Kidney epithelial cell (primary cell): ENCODE results near the gene PDCD5. TPM values are rescaled to one million over a fixed set of nuclear protein-coding genes. Genes with fewer than 3 reads are reported as not detected.
"Not testable (repeated sequence)": the region's sequence is repeated elsewhere in the genome, so short reads cannot be mapped to it uniquely, and the experiment has no call there.

ENCODE experiments used
- DNase-seq: peaks from one replicate; pipeline ENCODE4 v3.0.0-alpha.2; 2010; ENCODE audit warnings: low read depth
- H3K27me3 ChIP-seq: 2 replicates; pipeline ENCODE4 v1.6.0; 2011; ENCODE audit warnings: low read length; ENCODE audit not compliant: control insufficient read depth, insufficient read depth
- H3K36me3 ChIP-seq: 2 replicates; pipeline ENCODE4 v1.5.1; 2011; ENCODE audit warnings: low read length; ENCODE audit not compliant: control insufficient read depth, insufficient read depth
- H3K4me3 ChIP-seq: 2 replicates; pipeline ENCODE4 v1.5.1; 2011; ENCODE audit warnings: low read depth, mild to moderate bottlenecking, control low read depth, low read length
- CTCF ChIP-seq: IDR thresholded peaks from 2 replicates; pipeline ENCODE4 v1.5.1; 2011; ENCODE audit warnings: mild to moderate bottlenecking, moderate library complexity, low read length, control low read depth, inconsistent platforms; ENCODE audit not compliant: insufficient read depth, poor library complexity, severe bottlenecking
- total RNA-seq: library from RNA; depleted of rRNA; stranded (reverse); fragments of >200 nt; gene quantifications from 2 replicates; pipeline ENCODE4 v1.2.3, GENCODE V29; 2015

Gene PDCD5, protein sequence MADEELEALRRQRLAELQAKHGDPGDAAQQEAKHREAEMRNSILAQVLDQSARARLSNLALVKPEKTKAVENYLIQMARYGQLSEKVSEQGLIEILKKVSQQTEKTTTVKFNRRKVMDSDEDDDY
- 192 and 246 TPM in 2 replicates for total RNA-seq

DNA sequence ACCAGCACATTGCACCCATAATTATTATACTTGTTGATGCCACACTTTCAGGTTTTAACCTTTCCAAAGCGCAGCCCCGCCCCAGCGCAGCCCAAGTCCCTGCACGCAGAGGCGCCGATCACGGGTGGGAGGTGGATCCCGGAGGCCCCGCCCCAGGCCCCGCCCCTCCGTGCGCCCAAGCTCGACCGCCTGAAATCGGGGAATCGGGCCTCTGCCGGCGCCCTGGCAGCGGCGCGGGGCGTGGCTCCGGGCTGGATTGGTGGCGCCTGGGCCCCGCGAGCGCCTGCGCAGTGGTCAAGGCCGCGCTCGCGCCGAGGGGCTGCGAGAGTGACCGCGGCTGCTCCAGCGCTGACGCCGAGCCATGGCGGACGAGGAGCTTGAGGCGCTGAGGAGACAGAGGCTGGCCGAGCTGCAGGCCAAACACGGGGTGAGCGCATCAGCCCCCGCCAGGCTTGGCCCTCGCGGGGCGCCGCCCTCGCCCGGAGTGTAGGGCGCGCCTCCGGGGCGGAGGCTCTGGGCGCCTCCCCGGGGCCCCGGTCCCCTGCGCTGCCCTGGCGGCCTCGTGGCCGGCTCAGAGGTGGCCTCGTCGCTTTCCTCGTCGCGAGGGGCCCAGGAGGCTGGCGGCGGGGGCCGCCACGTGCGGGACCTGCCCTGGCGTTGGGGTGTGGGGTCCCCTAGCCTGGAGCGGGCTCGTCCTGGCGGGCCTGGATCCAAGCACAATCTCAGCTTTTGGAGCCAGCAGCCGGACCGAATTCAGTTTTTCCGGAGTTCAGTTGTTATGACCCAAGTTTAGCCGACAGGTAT is at the start of gene PDCD5:
Gene PDCD5, plus strand, starts transcription at position 290 of the 804 bp plus-strand sequence. Its CDS starts 72 bp downstream, at position 362.
- H3K36me3 ChIP-seq = peaks cover under 1% of the 10 kb centered on the region
- TF ChIP-seq CTCF = no peak
- no peaks in the 10 kb centered on the region for H3K27me3 ChIP-seq
- H3K4me3 ChIP-seq = peak within 1 kb of the TSS; percentile 85
- DNase-seq = peak; percentile 70

DNA sequence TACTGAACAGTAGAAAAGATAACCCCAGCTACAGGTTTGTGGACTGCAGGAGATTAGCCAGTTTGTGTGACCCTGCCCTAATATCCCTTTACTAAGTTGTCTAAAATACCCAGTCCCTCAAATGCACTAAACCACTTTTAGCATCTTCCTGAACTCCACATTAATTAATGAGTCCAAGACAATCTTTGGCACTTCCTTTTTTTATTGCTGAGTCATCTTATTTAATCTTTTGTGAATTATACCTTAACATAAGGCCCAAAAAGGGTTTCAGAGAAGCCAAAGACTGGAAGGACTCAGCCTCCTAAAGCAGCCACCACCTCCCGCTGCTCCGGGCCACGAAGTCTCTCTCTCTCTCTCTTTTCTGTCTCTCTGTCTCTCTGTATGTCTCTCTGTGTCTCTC is 48.8 kb upstream of the PDCD5 start:
- no peak for TF ChIP-seq CTCF
- DNase-seq = no peak
- Histone ChIP-seq H3K4me3 (no peak overlapping the region), H3K27me3 (no peaks in the 10 kb centered on the region), H3K36me3 (no peaks in the 10 kb centered on the region)

GRCh38 chr19:32537580-32537979 is 43.4 kb upstream of the PDCD5 start:
- Histone ChIP-seq H3K4me3 (no peak overlapping the region), H3K27me3 (no peaks in the 10 kb centered on the region), H3K36me3 (no peaks in the 10 kb centered on the region)
- no peak for DNase-seq
- no peak for TF ChIP-seq CTCF

- H3K27me3 ChIP-seq = no peaks in the 10 kb centered on the region
- no peaks in the 10 kb centered on the region for H3K36me3 ChIP-seq
- H3K4me3 ChIP-seq = no peak overlapping the region
- DNase-seq = no peak
- no peak for TF ChIP-seq CTCF
Measured at GRCh38 chr19:32539240-32539916, 41.6 kb upstream of the PDCD5 start.

DNA sequence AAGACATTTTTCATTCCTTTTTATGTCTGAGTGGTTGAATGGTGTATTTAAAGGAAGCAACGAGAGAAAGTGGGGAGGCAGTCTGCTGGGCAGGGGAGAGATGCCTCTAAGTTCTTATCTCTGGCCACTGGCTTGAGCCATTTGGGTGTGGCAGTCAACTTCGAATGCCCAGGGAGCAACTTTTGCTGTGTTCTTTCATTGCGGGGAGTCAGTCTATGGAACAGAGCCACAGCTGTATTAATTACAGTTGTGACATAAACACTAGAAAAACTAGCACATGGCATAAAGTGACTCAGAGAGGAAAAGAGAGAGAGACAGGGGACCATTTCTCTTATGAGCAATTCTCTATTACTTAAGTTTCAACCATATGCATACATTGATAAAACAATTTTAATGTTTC is 40.4 kb upstream of the PDCD5 start:
- TF ChIP-seq CTCF = no peak
- no peak for DNase-seq
- no peaks in the 10 kb centered on the region for H3K36me3 ChIP-seq
- no peaks in the 10 kb centered on the region for H3K27me3 ChIP-seq
- no peak overlapping the region for H3K4me3 ChIP-seq

- not testable (repeated sequence) for H3K36me3 ChIP-seq, H3K4me3 ChIP-seq, H3K27me3 ChIP-seq, DNase-seq
Measured at GRCh38 chr19:32541376-32541775, 39.6 kb upstream of the PDCD5 start.
